HepG2 (cell line): ENCODE measurements around the gene TSPAN13. TPM values are rescaled to one million over a fixed set of nuclear protein-coding genes. Genes with fewer than 3 reads are reported as not detected.

Source experiments
- ATAC-seq: fragments of 200-7000 bp; cut with Tn5 transposase; 3 replicates; pipeline ENCODE4 v1.9.1; 2020; ENCODE audit warnings: mild to moderate bottlenecking, moderate library complexity
- BruUV-seq: library from RNA; stranded (reverse); fragments of 400-500 nt; replicated peaks from 2 replicates; lab custom pipeline; 2021; lab: Mats Ljungman, UMichigan
- CTCF ChIA-PET: fragments of 300-600 bp; formaldehyde crosslinking; extraction: SDS; loops from one replicate; lab custom pipeline; 2021; ENCODE audit warnings: low total read pairs, inconsistent platforms, low intra/inter-chr PET ratio; lab: Yijun Ruan, JAX
- POLR2A ChIA-PET: fragments of 350-600 bp; sonication (Branson Sonifier 250); formaldehyde crosslinking; loops from one replicate; lab custom pipeline; 2020; ENCODE audit warnings: antibody characterized with exemption, inconsistent platforms; lab: Yijun Ruan, JAX
- DNase-seq: peaks from one replicate; pipeline ENCODE4 v3.0.0-alpha.2; 2015; ENCODE audit warnings: low spot score
- FAIRE-seq: peaks from 3 replicates; lab custom pipeline; 2011; peaks lifted over from hg19 to GRCh38; lab: Jason Lieb, UNC
- H2AFZ ChIP-seq: one replicate; pipeline ENCODE4 v1.6.1; 2011; ENCODE audit warnings: low read length, inconsistent platforms
- H3K27ac ChIP-seq: fragments of 300-600 bp; 3 replicates; pipeline ENCODE4 v1.8.0; 2011; ENCODE audit warnings: mixed run types, mild to moderate bottlenecking, mixed read lengths, low read length, inconsistent platforms; ENCODE audit not compliant: insufficient read depth; ENCODE audit errors: extremely low read length
- H3K27me3 ChIP-seq, 2 experiments: fragments of 200-600 bp in 1 of 2; 2 replicates in 1 of 2; 3 replicates in 1 of 2; pipeline versions ENCODE4 v1.6.0 to v1.8.0; 2011; ENCODE audit warnings: low read length in 2 of 2, mild to moderate bottlenecking in 2 of 2, moderate library complexity in 2 of 2, inconsistent platforms in 1 of 2; ENCODE audit not compliant: insufficient read depth in 2 of 2, control insufficient read depth in 1 of 2
- H3K36me3 ChIP-seq, 2 experiments: fragments of 200-600 bp in 1 of 2; replicated peaks in 1 of 2; 2 replicates in 1 of 2; 3 replicates in 1 of 2; pipeline versions ENCODE4 v1.5.1 to v1.8.0; 2011; ENCODE audit warnings: low read length in 2 of 2, inconsistent platforms in 1 of 2; ENCODE audit not compliant: insufficient read depth in 2 of 2, control insufficient read depth in 1 of 2
- H3K4me1 ChIP-seq: 2 replicates; pipeline ENCODE4 v1.5.1; 2012; ENCODE audit warnings: low read length, inconsistent platforms; ENCODE audit not compliant: insufficient read depth
- H3K4me2 ChIP-seq: 2 replicates; pipeline ENCODE4 v1.6.0; 2011; ENCODE audit warnings: low read depth, low read length, inconsistent platforms
- H3K4me3 ChIP-seq, 3 experiments: fragments of 200-600 bp in 1 of 3; sonication (generic), shearing (Covaris generic) in 1 of 3; replicated peaks in 1 of 3; 2 replicates each; pipeline ENCODE4 v1.5.1; 2011 to 2016; ENCODE audit warnings: low read length in 3 of 3, inconsistent platforms in 2 of 3, low read depth in 2 of 3, mild to moderate bottlenecking in 2 of 3, control low read depth in 1 of 3, mixed read lengths in 1 of 3; ENCODE audit not compliant: insufficient read depth in 1 of 3
- H3K79me2 ChIP-seq: one replicate; pipeline ENCODE4 v1.6.1; 2011; ENCODE audit warnings: low read length, inconsistent platforms; ENCODE audit not compliant: insufficient read depth
- H3K9ac ChIP-seq: 2 replicates; pipeline ENCODE4 v1.6.0; 2011; ENCODE audit warnings: mild to moderate bottlenecking, low read depth, low read length, inconsistent platforms; ENCODE audit not compliant: insufficient read depth
- H3K9me3 ChIP-seq: 2 replicates; pipeline ENCODE4 v1.5.1; 2012; ENCODE audit warnings: mild to moderate bottlenecking, low read length
- H4K20me1 ChIP-seq: 2 replicates; pipeline ENCODE4 v1.6.0; 2011; ENCODE audit warnings: inconsistent platforms, mild to moderate bottlenecking, low read length, moderate library complexity; ENCODE audit not compliant: insufficient read depth
- ARHGAP35 ChIP-seq: sonication (generic); formaldehyde crosslinking; IDR thresholded peaks from 2 replicates; pipeline ENCODE4 v1.9.0; 2022; ENCODE audit warnings: mild to moderate bottlenecking, inconsistent platforms, moderate library complexity, missing genetic modification reagents, borderline replicate concordance
- BCL6 ChIP-seq: IDR thresholded peaks from 2 replicates; pipeline ENCODE4 v1.6.1; 2016; ENCODE audit warnings: missing genetic modification reagents, missing compliant biosample characterization
- DNMT3B ChIP-seq: conservative IDR thresholded peaks from 2 replicates; pipeline ENCODE4 v1.6.1; 2016; ENCODE audit warnings: missing biosample characterization, control low read depth
- NR3C1 ChIP-seq: sonication (generic); formaldehyde crosslinking; IDR thresholded peaks from 2 replicates; pipeline ENCODE4 v1.4.0; 2020; ENCODE audit warnings: missing genetic modification reagents
- POGZ ChIP-seq: sonication (generic); formaldehyde crosslinking; IDR thresholded peaks from 2 replicates; pipeline ENCODE4 v1.4.0; 2020; ENCODE audit warnings: mild to moderate bottlenecking, missing genetic modification reagents
- SIX1 ChIP-seq: sonication (generic); formaldehyde crosslinking; IDR thresholded peaks from 2 replicates; pipeline ENCODE4 v1.4.0; 2020; ENCODE audit warnings: missing genetic modification reagents, borderline replicate concordance
- YY1 ChIP-seq: IDR thresholded peaks from 2 replicates; pipeline ENCODE4 v1.6.1; 2011; ENCODE audit warnings: low read length, low read depth, moderate library complexity, mild to moderate bottlenecking; ENCODE audit not compliant: insufficient read depth, insufficient replicate concordance
- ZNF430 ChIP-seq: sonication (generic); formaldehyde crosslinking; IDR thresholded peaks from 2 replicates; pipeline ENCODE4 v1.9.0; 2021; ENCODE audit warnings: mild to moderate bottlenecking, missing genetic modification reagents
- ZNF557 ChIP-seq: sonication (generic); formaldehyde crosslinking; IDR thresholded peaks from 2 replicates; pipeline ENCODE4 v1.4.0; 2020; ENCODE audit warnings: missing genetic modification reagents
- ZNF614 ChIP-seq: IDR thresholded peaks from 2 replicates; pipeline ENCODE4 v1.6.1; 2018; ENCODE audit warnings: missing biosample characterization, missing genetic modification reagents, inconsistent platforms, borderline replicate concordance
- ZNF737 ChIP-seq: sonication (generic); formaldehyde crosslinking; IDR thresholded peaks from 2 replicates; pipeline ENCODE4 v1.5.0; 2020; ENCODE audit warnings: missing genetic modification reagents, mild to moderate bottlenecking, borderline replicate concordance
- ZNF790 ChIP-seq: sonication (generic); formaldehyde crosslinking; IDR thresholded peaks from 2 replicates; pipeline ENCODE4 v1.8.0; 2022; ENCODE audit warnings: missing genetic modification reagents, mild to moderate bottlenecking, borderline replicate concordance
- ZNF839 ChIP-seq: sonication (generic); formaldehyde crosslinking; IDR thresholded peaks from 2 replicates; pipeline ENCODE4 v1.4.0; 2020; ENCODE audit warnings: missing genetic modification reagents, mild to moderate bottlenecking, borderline replicate concordance
- ZSCAN22 ChIP-seq: sonication (generic); formaldehyde crosslinking; IDR thresholded peaks from 2 replicates; pipeline ENCODE4 v1.4.0; 2020; ENCODE audit warnings: mild to moderate bottlenecking, missing genetic modification reagents
- WGBS: methylation state at CpG from one replicate; pipeline ENCODE4 v1.1.6; 2017; ENCODE audit warnings: low lambda C conversion rate; 5-methylcytosine and 5-hydroxymethylcytosine counted together
- in situ Hi-C: cut with HindIII; loops from 2 replicates; pipeline ENCODE4 v1.10.0; 2017; ENCODE audit warnings: low pct_unique_long_range_greater_than_20kb; ENCODE audit not compliant: extremely low pct_ligation_motif_present
- intact Hi-C: fragments of 100-400 bp; cut with micrococcal nuclease; formaldehyde crosslinking; loops from one replicate; pipeline ENCODE4 v1.10.0; 2022; ENCODE audit not compliant: unreplicated experiment
- polyA plus RNA-seq, 8 experiments: library from polyadenylated mRNA; depleted of rRNA in 3 of 8; stranded (reverse) in 7 of 8; unstranded in 1 of 8; fragments of >200 nt; fragmentation: Illumina TruSeq in 4 of 8; extraction: Trizol in 4 of 8; gene quantifications; 2 replicates each; pipeline versions ENCODE4 v1.2.1 to v1.2.3, GENCODE V29; 2011 to 2016; ENCODE audit warnings: low read depth in 4 of 8, missing spikeins in 1 of 8, mixed read lengths in 1 of 8; ENCODE audit not compliant: insufficient read depth in 1 of 8
- total RNA-seq, 5 experiments: library from RNA; depleted of rRNA; stranded (reverse); fragments of >200 nt; fragmentation: Illumina TruSeq; extraction: Trizol; gene quantifications; 2 replicates each; pipeline ENCODE4 v1.2.3, GENCODE V29; 2016; ENCODE audit warnings: low read depth in 1 of 5
- TF ChIP-seq, protein P1 (sequence below): sonication (generic); formaldehyde crosslinking; IDR thresholded peaks from 2 replicates; pipeline ENCODE4 v1.4.0; 2020; ENCODE audit warnings: mild to moderate bottlenecking, missing genetic modification reagents
- TF ChIP-seq, protein P2 (sequence below): sonication (generic); formaldehyde crosslinking; IDR thresholded peaks from 2 replicates; pipeline ENCODE4 v1.4.0; 2020; ENCODE audit warnings: mild to moderate bottlenecking, missing genetic modification reagents
- TF ChIP-seq, protein P3 (sequence below): sonication (generic); formaldehyde crosslinking; conservative IDR thresholded peaks from 2 replicates; pipeline ENCODE4 v1.8.1; 2023; ENCODE audit warnings: missing genetic modification reagents

The TSPAN13 gene
- total and polyA plus RNA-seq, 2 of the 13 experiments (the other 11 are each of a cell fraction or from before 2014, with no cell fraction given) = 5.8 to 6.2 TPM

DNA sequence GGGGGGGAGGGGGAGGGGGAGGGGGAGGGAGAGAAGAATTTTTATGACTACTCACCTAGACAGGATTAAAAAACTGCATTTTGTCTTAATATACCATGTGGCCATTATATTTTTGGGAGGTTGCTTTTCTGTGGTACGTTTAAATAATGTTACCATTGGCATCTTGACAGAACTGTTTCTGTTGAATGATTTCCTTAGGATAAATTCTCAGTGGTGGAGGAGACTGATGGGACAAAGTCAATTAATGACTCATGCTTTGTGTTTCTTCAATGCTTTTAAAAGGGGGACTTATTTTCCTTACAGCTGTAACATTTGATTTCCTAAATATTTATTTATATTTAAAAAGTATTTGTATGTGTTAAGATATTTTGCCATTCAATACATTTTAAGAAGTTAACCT, 37.5 kb downstream of the TSPAN13 start:
- Histone ChIP-seq H3K27ac (no peak overlapping the region), H2AFZ (no peak overlapping the region), H3K9me3 (no peaks in the 10 kb centered on the region), H3K4me1 (no peaks in the 10 kb centered on the region), H3K27me3 (no peaks in the 10 kb centered on the region), H3K9ac (no peak overlapping the region), H3K36me3 (no peaks in the 10 kb centered on the region), H4K20me1 (no peaks in the 10 kb centered on the region), H3K79me2 (no peaks in the 10 kb centered on the region), H3K4me3 (no peak overlapping the region), H3K4me2 (no peak overlapping the region)
- 29% methylated on average over 1 of the region's 1 CpG for WGBS
- ATAC-seq (no peak), DNase-seq (no peak), FAIRE-seq (no peak)
- intact Hi-C loops (no loop called here), in situ Hi-C loops (no loop called here)
- ChIA-PET POLR2A (no interaction called here), CTCF (no interaction called here)
- BruUV-seq = no TSS peak
- TF ChIP-seq, protein P1, sequence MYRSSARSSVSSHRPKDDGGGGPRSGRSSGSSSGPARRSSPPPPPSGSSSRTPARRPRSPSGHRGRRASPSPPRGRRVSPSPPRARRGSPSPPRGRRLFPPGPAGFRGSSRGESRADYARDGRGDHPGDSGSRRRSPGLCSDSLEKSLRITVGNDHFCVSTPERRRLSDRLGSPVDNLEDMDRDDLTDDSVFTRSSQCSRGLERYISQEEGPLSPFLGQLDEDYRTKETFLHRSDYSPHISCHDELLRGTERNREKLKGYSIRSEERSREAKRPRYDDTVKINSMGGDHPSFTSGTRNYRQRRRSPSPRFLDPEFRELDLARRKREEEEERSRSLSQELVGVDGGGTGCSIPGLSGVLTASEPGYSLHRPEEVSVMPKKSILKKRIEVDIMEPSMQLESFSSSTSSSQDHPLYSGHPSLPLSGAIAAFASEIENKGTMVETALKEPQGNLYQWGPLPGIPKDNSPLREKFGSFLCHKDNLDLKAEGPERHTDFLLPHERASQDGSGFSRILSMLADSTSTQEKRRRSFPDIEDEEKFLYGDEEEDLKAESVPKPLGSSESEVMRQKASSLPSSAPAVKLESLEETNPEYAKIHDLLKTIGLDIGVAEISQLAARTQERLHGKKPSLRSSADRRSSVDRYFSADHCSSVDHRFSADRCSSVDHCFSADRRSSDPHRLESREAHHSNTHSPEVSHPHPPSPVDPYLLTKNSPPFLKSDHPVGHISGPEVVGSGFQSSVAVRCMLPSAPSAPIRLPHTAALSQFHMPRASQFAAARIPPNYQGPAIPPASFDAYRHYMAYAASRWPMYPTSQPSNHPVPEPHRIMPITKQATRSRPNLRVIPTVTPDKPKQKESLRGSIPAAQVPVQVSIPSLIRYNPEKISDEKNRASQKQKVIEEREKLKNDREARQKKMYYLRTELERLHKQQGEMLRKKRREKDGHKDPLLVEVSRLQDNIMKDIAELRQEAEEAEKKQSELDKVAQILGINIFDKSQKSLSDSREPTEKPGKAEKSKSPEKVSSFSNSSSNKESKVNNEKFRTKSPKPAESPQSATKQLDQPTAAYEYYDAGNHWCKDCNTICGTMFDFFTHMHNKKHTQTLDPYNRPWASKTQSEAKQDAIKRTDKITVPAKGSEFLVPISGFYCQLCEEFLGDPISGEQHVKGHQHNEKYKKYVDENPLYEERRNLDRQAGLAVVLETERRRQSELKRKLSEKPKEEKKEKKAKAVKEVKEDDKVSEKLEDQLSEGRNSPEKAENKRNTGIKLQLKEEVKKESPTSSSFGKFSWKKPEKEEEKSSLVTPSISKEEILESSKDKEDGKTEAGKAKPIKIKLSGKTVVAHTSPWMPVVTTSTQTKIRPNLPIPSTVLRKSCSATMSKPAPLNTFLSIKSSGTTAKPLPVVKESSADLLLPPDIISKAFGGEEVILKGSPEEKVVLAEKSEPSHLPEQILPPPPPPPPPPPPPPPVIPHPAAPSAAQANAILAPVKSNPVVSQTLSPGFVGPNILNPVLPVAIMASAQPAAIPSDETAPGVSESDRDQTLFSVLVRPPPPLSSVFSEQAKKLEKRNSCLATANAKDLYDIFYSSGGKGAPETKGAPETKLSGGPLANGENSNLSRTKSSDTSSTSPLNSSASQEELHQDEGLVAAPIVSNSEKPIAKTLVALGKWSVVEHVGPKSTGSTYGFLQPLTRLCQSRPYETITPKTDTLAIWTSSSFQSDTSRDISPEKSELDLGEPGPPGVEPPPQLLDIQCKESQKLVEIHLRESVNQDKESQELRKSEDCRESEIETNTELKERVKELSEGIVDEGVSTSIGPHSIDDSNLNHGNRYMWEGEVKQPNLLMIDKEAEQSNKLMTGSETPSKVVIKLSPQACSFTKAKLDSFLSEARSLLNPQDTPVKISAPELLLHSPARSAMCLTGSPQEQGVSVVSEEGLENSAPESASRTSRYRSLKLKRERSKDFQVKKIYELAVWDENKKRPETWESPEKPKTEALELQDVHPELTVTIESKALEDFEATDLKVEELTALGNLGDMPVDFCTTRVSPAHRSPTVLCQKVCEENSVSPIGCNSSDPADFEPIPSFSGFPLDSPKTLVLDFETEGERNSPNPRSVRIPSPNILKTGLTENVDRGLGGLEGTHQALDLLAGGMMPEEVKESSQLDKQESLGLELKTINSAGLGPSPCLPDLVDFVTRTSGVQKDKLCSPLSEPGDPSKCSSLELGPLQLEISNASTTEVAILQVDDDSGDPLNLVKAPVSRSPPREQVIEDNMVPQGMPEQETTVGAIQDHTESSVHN (CRISPR knock-in tag) = no peak
- no peak for TF ChIP-seq ZNF430 (CRISPR knock-in tag)
- TF ChIP-seq, protein P2, sequence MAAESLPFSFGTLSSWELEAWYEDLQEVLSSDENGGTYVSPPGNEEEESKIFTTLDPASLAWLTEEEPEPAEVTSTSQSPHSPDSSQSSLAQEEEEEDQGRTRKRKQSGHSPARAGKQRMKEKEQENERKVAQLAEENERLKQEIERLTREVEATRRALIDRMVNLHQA = no peak
- TF ChIP-seq ARHGAP35 (CRISPR knock-in tag) = no peak
- no peak for TF ChIP-seq SIX1 (CRISPR knock-in tag)
- TF ChIP-seq POGZ (CRISPR knock-in tag) = no peak
- TF ChIP-seq ZNF557 (CRISPR knock-in tag) = no peak
- TF ChIP-seq YY1 = no peak
- TF ChIP-seq, protein P3, sequence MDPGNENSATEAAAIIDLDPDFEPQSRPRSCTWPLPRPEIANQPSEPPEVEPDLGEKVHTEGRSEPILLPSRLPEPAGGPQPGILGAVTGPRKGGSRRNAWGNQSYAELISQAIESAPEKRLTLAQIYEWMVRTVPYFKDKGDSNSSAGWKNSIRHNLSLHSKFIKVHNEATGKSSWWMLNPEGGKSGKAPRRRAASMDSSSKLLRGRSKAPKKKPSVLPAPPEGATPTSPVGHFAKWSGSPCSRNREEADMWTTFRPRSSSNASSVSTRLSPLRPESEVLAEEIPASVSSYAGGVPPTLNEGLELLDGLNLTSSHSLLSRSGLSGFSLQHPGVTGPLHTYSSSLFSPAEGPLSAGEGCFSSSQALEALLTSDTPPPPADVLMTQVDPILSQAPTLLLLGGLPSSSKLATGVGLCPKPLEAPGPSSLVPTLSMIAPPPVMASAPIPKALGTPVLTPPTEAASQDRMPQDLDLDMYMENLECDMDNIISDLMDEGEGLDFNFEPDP (CRISPR knock-in tag) = no peak
- no peak for TF ChIP-seq BCL6 (CRISPR knock-in tag)
- TF ChIP-seq ZNF839 = no peak
- no peak for TF ChIP-seq DNMT3B (CRISPR knock-in tag)
- TF ChIP-seq NR3C1 (CRISPR knock-in tag) = no peak
- no peak for TF ChIP-seq ZNF790 (CRISPR knock-in tag)
- no peak for TF ChIP-seq ZNF614 (CRISPR knock-in tag)
- no peak for TF ChIP-seq ZNF737
- no peak for TF ChIP-seq ZSCAN22 (CRISPR knock-in tag)
